ENCODE results near the gene SLCO2A1. TPM values are rescaled to one million over a fixed set of nuclear protein-coding genes. Genes with fewer than 3 reads are reported as not detected.

Gene SLCO2A1
- total and polyA plus RNA-seq, 11 donors, result 2.8 to 28.4 (median 13.9) TPM

DNA sequence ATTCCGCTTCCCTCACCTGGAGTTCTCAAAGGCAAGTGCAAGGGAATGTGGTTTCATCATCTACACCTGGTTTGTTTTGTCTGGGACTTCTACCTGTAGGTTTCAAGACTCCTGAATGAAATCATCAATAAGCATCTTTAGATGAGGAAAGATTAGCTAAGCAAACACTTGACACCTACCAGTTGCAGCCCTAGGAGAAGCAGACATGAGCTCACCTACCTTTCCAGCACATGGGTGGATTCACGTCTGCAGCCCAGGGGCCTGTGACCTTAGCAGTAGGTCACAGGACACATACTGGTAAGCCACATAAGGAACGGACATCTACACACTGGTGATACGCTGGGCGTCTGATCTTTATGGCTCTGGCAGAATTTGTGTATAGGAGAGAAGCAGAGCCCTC is 26.7 kb downstream of the SLCO2A1 start:
- no peak for DNase-seq
- TF ChIP-seq, protein P1, sequence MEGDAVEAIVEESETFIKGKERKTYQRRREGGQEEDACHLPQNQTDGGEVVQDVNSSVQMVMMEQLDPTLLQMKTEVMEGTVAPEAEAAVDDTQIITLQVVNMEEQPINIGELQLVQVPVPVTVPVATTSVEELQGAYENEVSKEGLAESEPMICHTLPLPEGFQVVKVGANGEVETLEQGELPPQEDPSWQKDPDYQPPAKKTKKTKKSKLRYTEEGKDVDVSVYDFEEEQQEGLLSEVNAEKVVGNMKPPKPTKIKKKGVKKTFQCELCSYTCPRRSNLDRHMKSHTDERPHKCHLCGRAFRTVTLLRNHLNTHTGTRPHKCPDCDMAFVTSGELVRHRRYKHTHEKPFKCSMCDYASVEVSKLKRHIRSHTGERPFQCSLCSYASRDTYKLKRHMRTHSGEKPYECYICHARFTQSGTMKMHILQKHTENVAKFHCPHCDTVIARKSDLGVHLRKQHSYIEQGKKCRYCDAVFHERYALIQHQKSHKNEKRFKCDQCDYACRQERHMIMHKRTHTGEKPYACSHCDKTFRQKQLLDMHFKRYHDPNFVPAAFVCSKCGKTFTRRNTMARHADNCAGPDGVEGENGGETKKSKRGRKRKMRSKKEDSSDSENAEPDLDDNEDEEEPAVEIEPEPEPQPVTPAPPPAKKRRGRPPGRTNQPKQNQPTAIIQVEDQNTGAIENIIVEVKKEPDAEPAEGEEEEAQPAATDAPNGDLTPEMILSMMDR (IDR thresholded peaks at IDR 0.05), result no peak
- TF ChIP-seq POLR2A (IDR thresholded peaks at IDR 0.05), result no peak
- no peak for ATAC-seq
- WGBS, 4 donors, result 95 to 98% (median 96%) methylated on average over 5 of the region's 5 CpGs
- no peak overlapping the region for H3K27ac ChIP-seq
- H3K4me3 ChIP-seq, result no peak overlapping the region
- peaks cover 0 to 26% (median 0%) of the 10 kb centered on the region in 12 donors for H3K9me3 ChIP-seq
- intact Hi-C loops (cut with DNase I), result no loop called here
- no peaks in the 10 kb centered on the region for H3K36me3 ChIP-seq
- H3K4me1 ChIP-seq, result no peaks in the 10 kb centered on the region
- no peaks in the 10 kb centered on the region for H3K27me3 ChIP-seq

DNA sequence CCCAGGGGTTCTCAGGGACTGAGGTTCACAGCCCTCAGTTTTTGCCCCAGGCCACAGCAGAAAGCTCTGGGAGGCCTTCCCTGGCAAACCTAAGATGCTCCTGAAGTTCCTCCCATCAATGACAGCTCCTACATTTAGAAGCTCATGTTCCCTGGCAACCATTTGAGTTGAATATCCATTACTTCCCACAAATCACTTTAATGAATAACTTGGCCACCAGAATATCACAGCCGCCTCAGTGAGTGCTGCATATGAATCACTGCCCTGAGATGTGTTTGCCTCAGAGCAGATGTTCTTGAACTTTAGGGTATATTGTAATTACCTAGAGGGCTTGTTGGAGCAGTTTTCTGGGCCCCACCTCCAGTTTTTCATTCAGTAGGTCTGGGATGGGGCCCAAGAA is 27.4 kb downstream of the SLCO2A1 start:
- Histone ChIP-seq H3K9me3 (peaks cover 0 to 20% (median 0%) of the 10 kb centered on the region in 12 donors), H3K36me3 (no peaks in the 10 kb centered on the region), H3K4me1 (no peaks in the 10 kb centered on the region), H3K4me3 (no peak overlapping the region), H3K27me3 (no peaks in the 10 kb centered on the region), H3K27ac (no peak overlapping the region)
- ATAC-seq, result no peak
- no peak for TF ChIP-seq POLR2A (IDR thresholded peaks at IDR 0.05)
- TF ChIP-seq, protein P1 (IDR thresholded peaks at IDR 0.05), result no peak
- intact Hi-C loops (cut with DNase I), result no loop called here
- 89 to 100% (median 96%) methylated on average over 1 of the region's 1 CpG for WGBS, 4 donors
- DNase-seq, result no peak

DNA sequence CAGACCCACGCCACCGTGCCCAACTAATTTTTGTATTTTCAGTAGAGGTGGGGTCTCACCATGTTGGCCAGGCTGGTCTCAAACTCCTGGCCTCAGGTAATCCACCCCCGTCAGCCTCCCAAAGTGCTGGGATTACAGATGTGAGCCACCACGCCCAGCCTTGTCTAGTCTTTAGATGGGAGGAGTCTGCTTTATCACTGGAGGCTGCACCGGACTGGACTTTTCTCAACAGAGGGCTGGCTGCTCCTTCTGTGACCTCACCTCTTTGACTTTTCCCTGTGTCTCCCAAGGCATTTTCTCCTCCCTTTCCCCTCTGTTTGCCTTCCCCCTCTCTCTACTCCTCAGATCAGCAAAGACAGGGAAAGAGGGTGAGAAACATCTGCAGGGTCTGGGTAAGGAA is 28.5 kb downstream of the SLCO2A1 start:
- DNase-seq (no peak), ATAC-seq (no peak)
- peaks cover 0 to 15% (median 0%) of the 10 kb centered on the region in 12 donors for H3K9me3 ChIP-seq
- no peak overlapping the region for H3K27ac ChIP-seq
- WGBS, 4 donors, result 81 to 90% (median 85%) methylated on average over 5 of the region's 5 CpGs
- H3K4me3 ChIP-seq, result no peak overlapping the region
- H3K27me3 ChIP-seq, result peaks cover 0 to 2% (median 0%) of the 10 kb centered on the region in 9 donors
- intact Hi-C loops (cut with DNase I), result no loop called here
- TF ChIP-seq, protein P1 (IDR thresholded peaks at IDR 0.05), result no peak
- TF ChIP-seq POLR2A (IDR thresholded peaks at IDR 0.05), result no peak
- no peaks in the 10 kb centered on the region for H3K36me3 ChIP-seq
- no peaks in the 10 kb centered on the region for H3K4me1 ChIP-seq

DNA sequence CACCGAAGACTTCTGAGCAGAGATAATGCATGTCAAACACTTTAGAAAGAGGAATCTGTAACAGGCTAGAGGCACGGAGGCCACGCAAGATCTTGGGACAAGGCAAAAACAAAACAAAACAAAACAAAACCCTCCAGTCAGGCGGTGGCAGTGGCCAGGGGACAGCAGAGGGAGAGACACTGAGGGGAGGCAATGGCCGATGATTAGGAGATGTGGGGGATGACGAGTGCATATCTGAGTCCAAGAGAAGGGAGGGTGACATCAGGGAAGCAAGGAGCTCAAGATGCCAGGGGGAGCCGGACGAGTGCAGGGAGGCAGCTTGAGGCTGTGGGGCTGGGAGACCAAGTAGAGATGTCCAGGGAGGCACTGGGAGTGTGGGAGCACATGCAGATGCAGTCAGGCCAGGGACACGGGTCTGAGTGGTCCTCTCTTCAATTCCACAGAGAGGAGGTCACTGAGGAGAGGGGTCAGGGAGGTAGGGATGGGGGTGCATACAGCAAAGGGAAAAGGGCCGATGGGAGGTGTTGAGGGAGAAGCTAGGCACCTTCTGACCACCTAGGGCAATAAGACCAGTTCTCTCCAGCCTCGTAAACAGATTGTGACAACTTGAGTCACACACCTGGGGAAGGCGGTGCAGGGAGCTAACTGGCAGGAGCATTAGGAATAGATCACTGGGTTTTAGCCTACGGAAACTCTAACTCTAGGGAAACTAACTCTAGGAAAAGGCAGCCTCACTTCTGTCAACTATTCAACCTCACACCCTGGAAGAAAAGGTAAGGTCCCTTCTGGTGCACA is 29.6 kb downstream of the SLCO2A1 start:
- no peak for ATAC-seq
- no peak for TF ChIP-seq POLR2A (IDR thresholded peaks at IDR 0.05)
- TF ChIP-seq, protein P1 (IDR thresholded peaks at IDR 0.05), result no peak

More for the DNA sequence above, 29.6 kb downstream of the SLCO2A1 start:
- peaks cover 0 to 11% (median 0%) of the 10 kb centered on the region in 12 donors for H3K9me3 ChIP-seq
- intact Hi-C loops (cut with DNase I), result no loop called here
- H3K36me3 ChIP-seq, result no peaks in the 10 kb centered on the region
- H3K27me3 ChIP-seq, result peaks cover 0 to 5% (median 0%) of the 10 kb centered on the region in 9 donors
- H3K4me1 ChIP-seq, result no peaks in the 10 kb centered on the region
- DNase-seq, result no peak
- no peak overlapping the region for H3K4me3 ChIP-seq
- no peak overlapping the region for H3K27ac ChIP-seq
- WGBS, 4 donors, result 82 to 87% (median 83%) methylated on average over 13 of the region's 13 CpGs
